HEK293T (cell line): ENCODE measurements around the gene SCARB2.
"Not testable (repeated sequence)": the region's sequence is repeated elsewhere in the genome, so short reads cannot be mapped to it uniquely, and the experiment has no call there.

Source experiments
- CTCF ChIA-PET: fragments of 350-600 bp; formaldehyde crosslinking; extraction: SDS; loops from one replicate; lab custom pipeline; 2021; ENCODE audit warnings: antibody characterized with exemption, inconsistent platforms; lab: Yijun Ruan, JAX
- POLR2A ChIA-PET: fragments of 350-600 bp; formaldehyde crosslinking; extraction: SDS; loops from one replicate; lab custom pipeline; 2020; ENCODE audit warnings: antibody characterized with exemption, inconsistent platforms; lab: Yijun Ruan, JAX
- DNase-seq: peaks from one replicate; pipeline ENCODE4 v3.0.0; 2012; ENCODE audit warnings: mixed read lengths; ENCODE audit errors: extremely low spot score
- ARNT ChIP-seq: fragments of 450-650 bp; IDR thresholded peaks from 2 replicates; pipeline ENCODE4 v1.6.1; 2017; ENCODE audit warnings: mild to moderate bottlenecking
- BHLHE40 ChIP-seq: fragments of 450-650 bp; IDR thresholded peaks from 2 replicates; pipeline ENCODE4 v1.6.1; 2016; ENCODE audit warnings: mild to moderate bottlenecking, moderate library complexity, borderline replicate concordance
- CTBP1 ChIP-seq: fragments of 450-650 bp; IDR thresholded peaks from 2 replicates; pipeline ENCODE4 v1.6.1; 2016; ENCODE audit warnings: borderline replicate concordance
- ELF4 ChIP-seq: fragments of 450-650 bp; IDR thresholded peaks from 2 replicates; pipeline ENCODE4 v1.6.1; 2017; ENCODE audit warnings: antibody characterized with exemption
- FOXA1 ChIP-seq: fragments of 450-650 bp; IDR thresholded peaks from 2 replicates; pipeline ENCODE4 v1.6.1; 2016; ENCODE audit warnings: mild to moderate bottlenecking
- FOXK2 ChIP-seq: fragments of 450-650 bp; IDR thresholded peaks from 2 replicates; pipeline ENCODE4 v1.6.1; 2016; ENCODE audit warnings: mild to moderate bottlenecking
- FOXM1 ChIP-seq: fragments of 450-650 bp; IDR thresholded peaks from 2 replicates; pipeline ENCODE4 v1.6.1; 2017; ENCODE audit warnings: mild to moderate bottlenecking, borderline replicate concordance
- HDGF ChIP-seq: fragments of 450-650 bp; IDR thresholded peaks from 2 replicates; pipeline ENCODE4 v1.6.1; 2017; ENCODE audit warnings: antibody characterized with exemption, borderline replicate concordance
- L3MBTL2 ChIP-seq: fragments of 450-650 bp; conservative IDR thresholded peaks from 2 replicates; pipeline ENCODE4 v1.6.1; 2016; ENCODE audit warnings: mild to moderate bottlenecking
- LEF1 ChIP-seq: fragments of 450-650 bp; IDR thresholded peaks from 2 replicates; pipeline ENCODE4 v1.6.1; 2017; ENCODE audit warnings: mild to moderate bottlenecking, borderline replicate concordance
- NFRKB ChIP-seq: fragments of 450-650 bp; IDR thresholded peaks from 2 replicates; pipeline ENCODE4 v1.6.1; 2016; ENCODE audit warnings: mild to moderate bottlenecking, moderate library complexity
- PKNOX1 ChIP-seq: fragments of 450-650 bp; IDR thresholded peaks from 2 replicates; pipeline ENCODE4 v1.6.1; 2016
- SP1 ChIP-seq: fragments of 450-650 bp; IDR thresholded peaks from 2 replicates; pipeline ENCODE4 v1.6.1; 2017
- SUZ12 ChIP-seq: fragments of 450-650 bp; IDR thresholded peaks from 2 replicates; pipeline ENCODE4 v1.6.1; 2016; ENCODE audit warnings: mild to moderate bottlenecking
- TARDBP ChIP-seq: fragments of 450-650 bp; IDR thresholded peaks from 2 replicates; pipeline ENCODE4 v1.6.1; 2016
- ZNF384 ChIP-seq: fragments of 450-650 bp; IDR thresholded peaks from 2 replicates; pipeline ENCODE4 v1.6.1; 2016

SCARB2 gene

GRCh38 chr4:76252271-76252653, 38.6 kb upstream of the SCARB2 start:
- TF ChIP-seq SUZ12 (no peak), FOXA1 (no peak), BHLHE40 (no peak), TARDBP (no peak), L3MBTL2 (no peak), FOXK2 (no peak), ZNF384 (no peak), CTBP1 (no peak), NFRKB (no peak), FOXM1 (no peak)
- POLR2A ChIA-PET: no interaction called here
- CTCF ChIA-PET: no interaction called here
- no peak for DNase-seq

GRCh38 chr4:76251441-76252270, 38.0 kb upstream of the SCARB2 start, which contains the start of gene FAM47E:
Gene FAM47E, plus strand, starts transcription at chr4:76251721. Its CDS starts 26 bp downstream, at chr4:76251747.
- ChIA-PET CTCF (interaction anchor here (0.5 to 0.8 kb wide), 4 partner anchors 16 to 168 kb away, joined by 3 read pairs; partner anchors contain the start of gene STBD1), POLR2A (no interaction called here)
- DNase-seq: peak; percentile 80
- TF ChIP-seq L3MBTL2: peak; percentile 75
- no peak for TF ChIP-seq CTBP1

- ChIA-PET POLR2A (no interaction called here), CTCF (interaction anchor here (0.6 to 0.8 kb wide), 3 partner anchors 56 to 167 kb away, joined by 3 read pairs; partner anchors contain the start of gene STBD1)
- no peak for DNase-seq
- no peak for TF ChIP-seq ELF4
- no peak for TF ChIP-seq HDGF
- no peak for TF ChIP-seq FOXK2
- TF ChIP-seq CTBP1: no peak
- no peak for TF ChIP-seq L3MBTL2
- no peak for TF ChIP-seq FOXM1
- no peak for TF ChIP-seq SUZ12
- no peak for TF ChIP-seq BHLHE40
- no peak for TF ChIP-seq PKNOX1
- no peak for TF ChIP-seq NFRKB
- no peak for TF ChIP-seq ARNT
- TF ChIP-seq SP1: no peak
- TF ChIP-seq ZNF384: no peak
These were observed 37.3 kb upstream of the SCARB2 start for GRCh38 chr4:76250962-76251361.

- DNase-seq: no peak
- ChIA-PET CTCF (interaction anchor here (1.7 kb wide), 1 partner anchor 67 kb away, joined by 4 read pairs; no protein-coding TSS in a partner anchor), POLR2A (no interaction called here)
- TF ChIP-seq ELF4 (no peak), ARNT (no peak), BHLHE40 (no peak), FOXM1 (no peak), SP1 (no peak), PKNOX1 (no peak), NFRKB (no peak), HDGF (no peak), CTBP1 (no peak), FOXA1 (no peak), SUZ12 (no peak), FOXK2 (no peak), ZNF384 (no peak), LEF1 (no peak), L3MBTL2 (no peak), TARDBP (no peak)
These were observed 33.2 kb upstream of the SCARB2 start for GRCh38 chr4:76246852-76247251.

- ChIA-PET POLR2A (no interaction called here), CTCF (interaction anchor here (0.6 to 1.7 kb wide), 2 partner anchors 66 to 126 kb away, joined by 3 to 4 read pairs; no protein-coding TSS in a partner anchor)
- no peak for TF ChIP-seq SUZ12
- no peak for DNase-seq
These were observed 32.4 kb upstream of the SCARB2 start for GRCh38 chr4:76246025-76246424.

- CTCF ChIA-PET, POLR2A ChIA-PET, DNase-seq: not testable (repeated sequence)
These were observed 30.3 kb upstream of the SCARB2 start for GRCh38 chr4:76243877-76244276.

- POLR2A ChIA-PET: no interaction called here
These were observed 26.6 kb upstream of the SCARB2 start for GRCh38 chr4:76240236-76240635.

More at GRCh38 chr4:76240236-76240635, 26.6 kb upstream of the SCARB2 start:
- TF ChIP-seq NFRKB (no peak), CTBP1 (no peak), ELF4 (no peak), LEF1 (no peak), TARDBP (no peak), FOXK2 (no peak), HDGF (no peak), ZNF384 (no peak), PKNOX1 (no peak), ARNT (no peak), L3MBTL2 (no peak), FOXM1 (no peak), SUZ12 (no peak), SP1 (no peak)
- CTCF ChIA-PET: no interaction called here
- no peak for DNase-seq
